Measurements from ENCODE around the gene TPX2. TPM values are rescaled to one million over a fixed set of nuclear protein-coding genes. Genes with fewer than 3 reads are reported as not detected.
A peak's percentile ranks its signal among the peaks of the same experiment; 100 is the strongest.

TPX2 gene
- total RNA-seq, 6 experiments from 2014 or later, result 0.56 to 8.3 (median 2.8) TPM

DNA sequence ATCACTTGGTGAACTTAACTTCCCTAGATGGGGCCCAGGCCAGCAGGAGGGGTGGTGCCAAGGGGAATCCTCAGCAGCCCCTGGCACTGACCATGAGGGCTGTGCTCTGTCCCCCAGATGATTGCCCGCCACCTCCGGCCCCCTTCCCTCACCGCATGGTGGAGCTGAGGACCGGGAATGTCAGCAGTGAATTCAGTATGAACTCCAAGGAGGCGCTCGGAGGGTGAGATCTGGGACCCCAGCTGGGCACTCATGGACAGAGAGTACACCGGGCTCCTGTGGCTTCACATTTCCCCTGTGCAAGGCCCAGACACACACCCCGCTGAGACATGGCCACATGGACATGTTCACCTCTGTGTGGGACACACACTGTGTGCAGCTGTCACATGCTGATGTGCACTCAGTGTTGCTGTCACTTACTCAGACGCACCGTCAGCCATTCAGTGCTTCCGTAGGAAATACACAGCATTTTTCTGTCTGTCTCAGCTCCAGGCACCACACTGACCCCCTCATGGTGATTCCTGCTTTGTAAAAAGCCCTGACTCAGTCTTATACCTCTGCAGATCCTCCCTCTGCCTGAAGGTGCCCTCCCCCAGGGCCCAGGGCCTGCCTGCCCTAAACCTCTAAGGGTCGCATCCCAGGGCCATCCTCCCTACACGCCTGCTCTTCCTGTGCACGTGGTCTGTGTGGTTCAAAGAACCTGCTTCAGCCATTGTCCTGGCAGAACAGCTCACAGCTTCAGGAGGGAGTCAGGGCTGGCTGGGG lies 84.5 kb downstream of the TPX2 start:
- ATAC-seq (peak in 3 of 4 donors; percentile 20 to 50 (median 33)), DNase-seq (no peak)
- intact Hi-C loops (cut with DNase I), result loop anchor here in 1 of 2 donors (5.0 kb wide), 1 partner anchor 204 kb away; no protein-coding TSS in a partner anchor
- no peaks in the 10 kb centered on the region for H3K36me3 ChIP-seq
- no peaks in the 10 kb centered on the region for H3K9me3 ChIP-seq
- H3K4me3 ChIP-seq, result no peak overlapping the region
- WGBS (ENCODE audit: insufficient coverage, low coverage, low lambda C conversion rate, missing lambda C conversion rate), result 27% methylated on average over 5 of the region's 14 CpGs
- H3K27ac ChIP-seq, result no peak overlapping the region
- TF ChIP-seq POLR2A (IDR thresholded peaks at IDR 0.05), result no peak
- TF ChIP-seq, protein P1, sequence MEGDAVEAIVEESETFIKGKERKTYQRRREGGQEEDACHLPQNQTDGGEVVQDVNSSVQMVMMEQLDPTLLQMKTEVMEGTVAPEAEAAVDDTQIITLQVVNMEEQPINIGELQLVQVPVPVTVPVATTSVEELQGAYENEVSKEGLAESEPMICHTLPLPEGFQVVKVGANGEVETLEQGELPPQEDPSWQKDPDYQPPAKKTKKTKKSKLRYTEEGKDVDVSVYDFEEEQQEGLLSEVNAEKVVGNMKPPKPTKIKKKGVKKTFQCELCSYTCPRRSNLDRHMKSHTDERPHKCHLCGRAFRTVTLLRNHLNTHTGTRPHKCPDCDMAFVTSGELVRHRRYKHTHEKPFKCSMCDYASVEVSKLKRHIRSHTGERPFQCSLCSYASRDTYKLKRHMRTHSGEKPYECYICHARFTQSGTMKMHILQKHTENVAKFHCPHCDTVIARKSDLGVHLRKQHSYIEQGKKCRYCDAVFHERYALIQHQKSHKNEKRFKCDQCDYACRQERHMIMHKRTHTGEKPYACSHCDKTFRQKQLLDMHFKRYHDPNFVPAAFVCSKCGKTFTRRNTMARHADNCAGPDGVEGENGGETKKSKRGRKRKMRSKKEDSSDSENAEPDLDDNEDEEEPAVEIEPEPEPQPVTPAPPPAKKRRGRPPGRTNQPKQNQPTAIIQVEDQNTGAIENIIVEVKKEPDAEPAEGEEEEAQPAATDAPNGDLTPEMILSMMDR (IDR thresholded peaks at IDR 0.05), result no peak
- H3K27me3 ChIP-seq, result no peaks in the 10 kb centered on the region
- H3K4me1 ChIP-seq, result peaks cover 0 to 3% (median 0%) of the 10 kb centered on the region in 4 donors

DNA sequence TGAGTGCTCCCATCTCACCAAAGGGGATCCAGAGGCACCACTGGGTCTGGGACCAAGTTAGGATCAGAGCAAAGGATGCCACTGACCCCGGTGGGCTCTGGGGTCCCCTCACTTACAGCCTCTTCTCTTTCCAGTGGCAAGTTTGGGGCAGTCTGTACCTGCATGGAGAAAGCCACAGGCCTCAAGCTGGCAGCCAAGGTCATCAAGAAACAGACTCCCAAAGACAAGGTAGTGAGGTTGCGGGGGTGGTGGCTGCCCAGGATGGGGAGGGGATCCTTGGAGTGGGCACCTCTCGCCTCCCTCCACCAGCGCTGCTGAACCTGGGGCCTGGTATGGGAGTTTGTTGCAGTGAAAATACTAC lies 85.0 kb downstream of the TPX2 start:
- intact Hi-C loops (cut with DNase I), result loop anchor here in 1 of 2 donors (5.0 kb wide), 1 partner anchor 203 kb away; no protein-coding TSS in a partner anchor
- Histone ChIP-seq H3K36me3 (no peaks in the 10 kb centered on the region), H3K27me3 (no peaks in the 10 kb centered on the region), H3K27ac (no peak overlapping the region), H3K4me1 (peaks cover 0 to 3% (median 0%) of the 10 kb centered on the region in 4 donors), H3K4me3 (no peak overlapping the region), H3K9me3 (no peaks in the 10 kb centered on the region)
- 100% methylated on average over 2 of the region's 4 CpGs for WGBS (ENCODE audit: insufficient coverage, low coverage, low lambda C conversion rate, missing lambda C conversion rate)
- no peak for ATAC-seq
- TF ChIP-seq, protein P1 (IDR thresholded peaks at IDR 0.05), result no peak
- TF ChIP-seq POLR2A (IDR thresholded peaks at IDR 0.05), result no peak
- no peak for DNase-seq

DNA sequence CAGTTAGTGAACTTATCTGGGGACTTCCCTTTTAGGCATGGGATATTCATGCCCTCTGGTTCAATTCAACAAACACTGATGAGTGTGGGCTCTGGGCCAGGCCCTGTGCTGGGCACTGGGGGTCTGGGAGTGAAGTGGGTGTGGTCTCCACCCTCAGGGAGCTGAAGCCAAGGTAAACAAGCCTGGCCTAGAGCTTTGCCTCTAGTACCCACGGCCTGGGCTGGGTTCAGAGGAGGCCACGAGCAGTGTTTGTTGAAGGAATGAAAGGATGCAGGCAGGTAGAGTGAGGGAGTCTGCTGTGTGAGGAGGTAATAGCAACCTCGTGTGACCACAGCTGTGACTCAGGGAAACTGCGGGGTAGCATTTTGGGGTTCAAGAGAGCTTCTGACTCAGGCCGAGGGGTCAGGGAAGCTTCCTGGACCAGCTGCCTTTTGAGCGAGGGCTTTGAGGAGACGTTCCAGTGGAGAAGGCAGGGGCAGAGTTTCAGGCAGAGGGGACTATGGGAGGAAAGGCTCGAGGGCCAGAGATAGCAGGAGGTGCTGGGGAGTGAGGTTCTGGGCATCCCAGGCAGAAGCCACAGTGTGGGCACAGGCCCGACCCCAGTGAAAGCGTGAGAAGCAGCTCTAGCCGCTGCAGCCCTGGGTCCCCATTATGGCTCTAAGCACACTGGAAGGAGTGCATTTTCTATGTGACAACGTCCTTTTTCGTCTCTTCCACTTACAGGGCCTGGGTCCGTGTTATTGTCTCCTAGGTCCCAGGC lies 85.6 kb downstream of the TPX2 start:
- peaks cover 0 to 3% (median 0%) of the 10 kb centered on the region in 4 donors for H3K4me1 ChIP-seq
- TF ChIP-seq, protein P1 (IDR thresholded peaks at IDR 0.05), result no peak
- TF ChIP-seq POLR2A (IDR thresholded peaks at IDR 0.05), result no peak
- 20% methylated on average over 3 of the region's 14 CpGs for WGBS (ENCODE audit: insufficient coverage, low coverage, low lambda C conversion rate, missing lambda C conversion rate)
- ATAC-seq (no peak), DNase-seq (no peak)
- H3K4me3 ChIP-seq, result no peak overlapping the region
- intact Hi-C loops (cut with DNase I), result loop anchor here in 1 of 2 donors (5.0 kb wide), 1 partner anchor 203 kb away; no protein-coding TSS in a partner anchor
- no peaks in the 10 kb centered on the region for H3K36me3 ChIP-seq
- H3K9me3 ChIP-seq, result no peaks in the 10 kb centered on the region
- no peak overlapping the region for H3K27ac ChIP-seq
- H3K27me3 ChIP-seq, result no peaks in the 10 kb centered on the region

DNA sequence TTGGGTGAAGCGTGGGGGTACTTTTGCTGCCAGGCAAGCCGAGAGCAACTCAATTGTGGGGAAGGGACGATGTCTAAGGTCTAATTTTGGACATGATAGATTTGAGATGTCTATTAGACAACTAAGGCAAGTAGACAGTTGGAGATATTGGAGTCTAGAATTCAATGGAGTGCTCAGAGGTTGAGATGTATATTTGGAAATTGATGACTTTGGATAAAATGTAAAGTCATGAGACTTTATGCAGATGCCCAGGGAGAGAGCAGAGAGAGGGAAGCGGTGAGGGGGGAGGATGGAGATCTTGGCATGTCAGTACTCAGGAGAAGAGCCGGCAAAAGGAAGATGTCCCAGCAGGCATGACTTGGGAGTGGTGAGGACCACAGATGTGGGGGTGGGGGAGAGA lies 87.0 kb downstream of the TPX2 start:
- Histone ChIP-seq H3K4me3 (no peak overlapping the region), H3K4me1 (peaks cover 0 to 3% (median 0%) of the 10 kb centered on the region in 4 donors), H3K27ac (no peak overlapping the region), H3K36me3 (no peaks in the 10 kb centered on the region), H3K27me3 (no peaks in the 10 kb centered on the region), H3K9me3 (no peaks in the 10 kb centered on the region)
- TF ChIP-seq, protein P1 (IDR thresholded peaks at IDR 0.05), result no peak
- no peak for TF ChIP-seq POLR2A (IDR thresholded peaks at IDR 0.05)
- DNase-seq (no peak), ATAC-seq (no peak)
- 82% methylated on average over 5 of the region's 5 CpGs for WGBS (ENCODE audit: insufficient coverage, low coverage, low lambda C conversion rate, missing lambda C conversion rate)
- intact Hi-C loops (cut with DNase I), result no loop called here
